GM12878 (cell line): ENCODE results near the gene ITGB8. TPM values are rescaled to one million over a fixed set of nuclear protein-coding genes. Genes with fewer than 3 reads are reported as not detected.

ENCODE experiments used
- ATAC-seq: fragments of 200-7000 bp; cut with Tn5 transposase; 3 replicates; pipeline ENCODE4 v1.9.1; 2020; ENCODE audit warnings: mild to moderate bottlenecking, moderate library complexity
- BruUV-seq: library from RNA; stranded (reverse); fragments of 400-500 nt; replicated peaks from 2 replicates; lab custom pipeline; 2021; lab: Mats Ljungman, UMichigan
- CTCF ChIA-PET: fragments of 300-600 bp; sonication (Branson Sonifier 250); formaldehyde crosslinking; extraction: SDS; loops from one replicate; lab custom pipeline; 2021; ENCODE audit warnings: inconsistent platforms; lab: Yijun Ruan, JAX
- POLR2A ChIA-PET: fragments of 350-600 bp; formaldehyde crosslinking; extraction: SDS; loops from one replicate; lab custom pipeline; 2021; ENCODE audit warnings: inconsistent platforms; lab: Charles Lee
- RAD21 ChIA-PET: fragments of 300-600 bp; sonication (Branson Sonifier 250); formaldehyde crosslinking; loops from one replicate; lab custom pipeline; 2023; ENCODE audit warnings: antibody characterized with exemption; ENCODE audit not compliant: unreplicated experiment; lab: Charles Lee
- SMC1A ChIA-PET: fragments of 300-600 bp; sonication (Branson Sonifier 250); formaldehyde crosslinking; loops from one replicate; lab custom pipeline; 2023; ENCODE audit not compliant: unreplicated experiment, uncharacterized antibody; lab: Charles Lee
- DNase-seq: peaks from one replicate; pipeline ENCODE4 v3.0.0-alpha.2; 2011; ENCODE audit warnings: low read depth, low spot score
- FAIRE-seq: peaks from 3 replicates; lab custom pipeline; 2011; peaks lifted over from hg19 to GRCh38; lab: Jason Lieb, UNC
- H2AFZ ChIP-seq: 2 replicates; pipeline ENCODE4 v1.6.0; 2011; ENCODE audit warnings: low read depth, low read length, control low read depth; ENCODE audit not compliant: control insufficient read depth
- H3K27ac ChIP-seq: 2 replicates; pipeline ENCODE4 v1.5.1; 2011; ENCODE audit warnings: control low read depth; ENCODE audit not compliant: control insufficient read depth, insufficient read depth
- H3K27me3 ChIP-seq, 2 experiments: replicated peaks in 1 of 2; 2 replicates each; pipeline versions ENCODE4 v1.6.0 to v1.6.1; 2011; ENCODE audit warnings: low read length in 1 of 2; ENCODE audit not compliant: control insufficient read depth in 2 of 2, insufficient read depth in 2 of 2
- H3K36me3 ChIP-seq, 2 experiments: 2 replicates each; pipeline ENCODE4 v1.5.1; 2011; ENCODE audit warnings: low read length in 1 of 2; ENCODE audit not compliant: control insufficient read depth in 2 of 2, insufficient read depth in 2 of 2
- H3K4me1 ChIP-seq: 2 replicates; pipeline ENCODE4 v1.6.1; 2011; ENCODE audit warnings: mild to moderate bottlenecking, low read length, moderate library complexity, mixed read lengths; ENCODE audit not compliant: control insufficient read depth, insufficient read depth
- H3K4me2 ChIP-seq: 2 replicates; pipeline ENCODE4 v1.6.0; 2011; ENCODE audit warnings: control low read depth; ENCODE audit not compliant: control insufficient read depth, insufficient read depth
- H3K4me3 ChIP-seq: fragments of 200-600 bp; sonication (generic); 2 replicates; pipeline ENCODE4 v1.5.1; 2016
- H3K79me2 ChIP-seq: 2 replicates; pipeline ENCODE4 v1.6.0; 2011; ENCODE audit warnings: low read length; ENCODE audit not compliant: control insufficient read depth, insufficient read depth
- H3K9ac ChIP-seq: 2 replicates; pipeline ENCODE4 v1.8.0; 2011; ENCODE audit warnings: low read length, control low read depth, mixed read lengths; ENCODE audit not compliant: control insufficient read depth, insufficient read depth
- H3K9me3 ChIP-seq: replicated peaks from 3 replicates; pipeline ENCODE4 v1.5.1; 2011; ENCODE audit warnings: mild to moderate bottlenecking, low read length; ENCODE audit not compliant: control insufficient read depth, insufficient read depth
- H4K20me1 ChIP-seq: 2 replicates; pipeline ENCODE4 v1.6.0; 2011; ENCODE audit not compliant: control insufficient read depth, insufficient read depth
- BHLHE40 ChIP-seq, 2 experiments: fragments of 450-650 bp in 1 of 2; IDR thresholded peaks; 2 replicates each; pipeline ENCODE4 v1.6.1; 2011 to 2017; ENCODE audit warnings: low read depth in 2 of 2, borderline replicate concordance in 1 of 2, improper control_type of control experiment in 1 of 2, low read length in 1 of 2, mild to moderate bottlenecking in 1 of 2
- HCFC1 ChIP-seq: fragments of 150-350 bp; IDR thresholded peaks from 2 replicates; pipeline ENCODE4 v1.6.1; 2014; ENCODE audit warnings: low read length
- POLR2AphosphoS5 ChIP-seq: IDR thresholded peaks from 2 replicates; pipeline ENCODE4 v1.6.1; 2011; ENCODE audit warnings: mild to moderate bottlenecking, low read length, inconsistent platforms
- RB1 ChIP-seq: fragments of 450-650 bp; formaldehyde crosslinking; IDR thresholded peaks from 2 replicates; pipeline ENCODE4 v1.6.1; 2017; ENCODE audit warnings: mild to moderate bottlenecking, borderline replicate concordance
- SIX5 ChIP-seq: IDR thresholded peaks from 2 replicates; pipeline ENCODE4 v1.6.1; 2011; ENCODE audit warnings: mild to moderate bottlenecking, low read depth, low read length, moderate library complexity; ENCODE audit not compliant: severe bottlenecking
- TBL1XR1 ChIP-seq: IDR thresholded peaks from 2 replicates; pipeline ENCODE4 v1.6.1; 2012; ENCODE audit warnings: low read depth, low read length, improper control_type of control experiment
- TCF12 ChIP-seq: IDR thresholded peaks from 2 replicates; pipeline ENCODE4 v1.6.1; 2011; ENCODE audit warnings: low read depth, mild to moderate bottlenecking, low read length
- WGBS: methylation state at CpG from one replicate; pipeline ENCODE4 v1.1.6; 2016; ENCODE audit warnings: low lambda C conversion rate; ENCODE audit not compliant: insufficient replicate concordance, insufficient coverage; ENCODE audit errors: missing lambda C conversion rate; 5-methylcytosine and 5-hydroxymethylcytosine counted together
- in situ Hi-C: fragments of 300-500 bp; cut with MboI; formaldehyde crosslinking; loops from 9 replicates; pipeline ENCODE4 v1.14.3; 2018; ENCODE audit warnings: mixed read lengths
- intact Hi-C: fragments of 100-400 bp; cut with micrococcal nuclease; formaldehyde crosslinking; loops from one replicate; pipeline ENCODE4 v1.14.2; 2022; ENCODE audit not compliant: unreplicated experiment
- polyA plus RNA-seq, 11 experiments: library from polyadenylated mRNA; depleted of rRNA in 4 of 11; unstranded in 6 of 11; stranded (reverse) in 5 of 11; fragments of >200 nt; fragmentation: Nextera tagmentation in 4 of 11; fragmentation: Illumina TruSeq in 1 of 11; extraction: Ambion mirVana in 4 of 11; extraction: Trizol in 1 of 11; gene quantifications; 1 replicate in 1 of 11; 2 replicates in 10 of 11; pipeline versions ENCODE4 v1.2.1 to v1.2.3, GENCODE V29; 2011 to 2016; ENCODE audit warnings: inconsistent platforms in 2 of 11, missing spikeins in 2 of 11, low read depth in 1 of 11
- total RNA-seq, 4 experiments: library from RNA; depleted of rRNA in 3 of 4; stranded (reverse); fragments of >200 nt in 3 of 4; fragmentation: Illumina TruSeq in 1 of 4; extraction: Trizol in 1 of 4; gene quantifications; 2 replicates each; pipeline versions ENCODE4 v1.2.1 to v1.2.3, GENCODE V29; 2013 to 2021
- TF ChIP-seq, protein P1 (sequence below): fragments of 450-650 bp; IDR thresholded peaks from 2 replicates; pipeline ENCODE4 v1.6.1; 2017; ENCODE audit warnings: mild to moderate bottlenecking, moderate library complexity

The ITGB8 gene
- total and polyA plus RNA-seq, 10 of the 15 experiments (the other 5 are each of a cell fraction or from before 2014, with no cell fraction given) = 0.37 to 26.2 (median 1.5) TPM

DNA sequence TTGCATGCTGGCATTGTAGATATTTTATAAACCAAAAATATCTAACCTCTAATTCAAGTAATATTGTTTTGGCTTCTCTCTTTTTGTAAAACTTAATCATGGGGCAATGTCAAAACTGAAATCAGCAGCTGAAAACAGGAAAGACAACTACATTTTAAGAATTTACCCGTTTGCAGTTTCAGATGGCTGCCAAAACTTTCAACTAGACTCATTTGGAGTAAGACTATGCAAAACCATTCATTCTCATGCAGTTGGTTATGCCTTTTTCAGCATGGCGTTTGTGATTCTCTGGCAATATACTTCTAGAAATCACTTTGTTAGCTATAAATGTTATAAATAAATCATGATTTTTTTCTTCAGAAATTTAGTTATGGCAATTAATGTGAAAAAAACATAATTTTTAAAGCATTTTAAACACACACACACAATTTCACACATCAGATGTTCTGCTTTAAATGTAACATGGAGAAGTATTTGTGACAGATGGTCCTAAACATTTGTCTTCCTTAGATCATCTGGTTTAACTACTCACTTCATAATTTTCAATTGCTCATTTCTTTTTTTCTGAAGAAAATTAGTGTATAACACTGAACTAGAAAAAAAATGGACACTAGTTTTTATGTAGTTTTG, 116.4 kb downstream of the ITGB8 start:
- Histone ChIP-seq H3K9me3 (peaks cover 3% of the 10 kb centered on the region; the same call in 1 of the 3 replicates), H4K20me1 (no peaks in the 10 kb centered on the region), H3K36me3 (no peaks in the 10 kb centered on the region), H3K27me3 (no peaks in the 10 kb centered on the region), H3K79me2 (no peaks in the 10 kb centered on the region), H3K4me3 (no peak overlapping the region), H3K4me1 (peaks cover 8% of the 10 kb centered on the region), H3K9ac (no peak overlapping the region), H2AFZ (no peak overlapping the region), H3K4me2 (peak overlapping the region; percentile 25; the same call in 1 of the 2 replicates), H3K27ac (no peak overlapping the region)
- FAIRE-seq = peak; percentile 57
- CTCF ChIA-PET = interaction anchor here (0.7 kb wide), 1 partner anchor 465 kb away, joined by 3 read pairs; no protein-coding TSS in a partner anchor
- SMC1A ChIA-PET = no interaction called here
- RAD21 ChIA-PET = no interaction called here
- WGBS = 3% methylated on average over 2 of the region's 2 CpGs
- no TSS peak for BruUV-seq
- intact Hi-C loops (loop anchor here (10.0 kb wide), 1 partner anchor 702 kb away; no protein-coding TSS in a partner anchor), in situ Hi-C loops (no loop called here)
- POLR2A ChIA-PET = no interaction called here
- no peak for TF ChIP-seq BHLHE40 (IDR thresholded peaks at IDR 0.05; ENCODE audit: borderline replicate concordance in 1 of 2, low read depth in 2 of 2, low read length in 1 of 2)
- no peak for TF ChIP-seq TBL1XR1
- peak; percentile 23 for DNase-seq
- ATAC-seq = peak; percentile 81

DNA sequence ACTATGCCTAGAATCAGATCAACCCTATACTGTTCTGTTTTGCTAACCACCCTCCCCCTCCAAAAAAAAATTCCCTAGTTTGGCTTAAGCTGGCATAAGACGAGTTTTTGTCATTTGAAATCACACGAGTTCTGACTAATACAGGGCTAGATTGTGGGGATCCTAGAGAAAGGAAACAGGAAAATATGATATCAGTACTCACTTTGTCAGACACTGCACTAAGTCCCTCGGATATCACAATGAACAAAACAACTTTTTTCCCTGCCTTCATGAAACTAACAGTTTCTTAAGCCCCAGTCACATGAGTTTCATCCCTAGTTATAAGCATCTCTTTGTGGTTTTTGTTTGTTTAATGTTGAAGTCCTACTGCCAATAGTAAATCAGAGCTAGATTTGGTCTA, 118.5 kb downstream of the ITGB8 start:
- POLR2A ChIA-PET = no interaction called here
- in situ Hi-C loops = no loop called here
- Histone ChIP-seq H3K79me2 (no peaks in the 10 kb centered on the region), H3K4me1 (peaks cover 8% of the 10 kb centered on the region), H3K27me3 (no peaks in the 10 kb centered on the region), H3K27ac (no peak overlapping the region), H2AFZ (no peak overlapping the region; the same call in 1 of the 2 replicates), H4K20me1 (no peaks in the 10 kb centered on the region), H3K9me3 (peaks cover 3% of the 10 kb centered on the region; the same call in 1 of the 3 replicates)
- SMC1A ChIA-PET = interaction anchor here (1.3 kb wide), 1 partner anchor 148 kb away, joined by 3 read pairs; no protein-coding TSS in a partner anchor
- CTCF ChIA-PET = interaction anchor here (2.7 kb wide), 1 partner anchor 8 kb away, joined by 13 read pairs; no protein-coding TSS in a partner anchor
- ATAC-seq (peak; percentile 33), FAIRE-seq (no peak)
- no peak for TF ChIP-seq POLR2AphosphoS5
- no peak for TF ChIP-seq HCFC1
- TF ChIP-seq, protein P1, sequence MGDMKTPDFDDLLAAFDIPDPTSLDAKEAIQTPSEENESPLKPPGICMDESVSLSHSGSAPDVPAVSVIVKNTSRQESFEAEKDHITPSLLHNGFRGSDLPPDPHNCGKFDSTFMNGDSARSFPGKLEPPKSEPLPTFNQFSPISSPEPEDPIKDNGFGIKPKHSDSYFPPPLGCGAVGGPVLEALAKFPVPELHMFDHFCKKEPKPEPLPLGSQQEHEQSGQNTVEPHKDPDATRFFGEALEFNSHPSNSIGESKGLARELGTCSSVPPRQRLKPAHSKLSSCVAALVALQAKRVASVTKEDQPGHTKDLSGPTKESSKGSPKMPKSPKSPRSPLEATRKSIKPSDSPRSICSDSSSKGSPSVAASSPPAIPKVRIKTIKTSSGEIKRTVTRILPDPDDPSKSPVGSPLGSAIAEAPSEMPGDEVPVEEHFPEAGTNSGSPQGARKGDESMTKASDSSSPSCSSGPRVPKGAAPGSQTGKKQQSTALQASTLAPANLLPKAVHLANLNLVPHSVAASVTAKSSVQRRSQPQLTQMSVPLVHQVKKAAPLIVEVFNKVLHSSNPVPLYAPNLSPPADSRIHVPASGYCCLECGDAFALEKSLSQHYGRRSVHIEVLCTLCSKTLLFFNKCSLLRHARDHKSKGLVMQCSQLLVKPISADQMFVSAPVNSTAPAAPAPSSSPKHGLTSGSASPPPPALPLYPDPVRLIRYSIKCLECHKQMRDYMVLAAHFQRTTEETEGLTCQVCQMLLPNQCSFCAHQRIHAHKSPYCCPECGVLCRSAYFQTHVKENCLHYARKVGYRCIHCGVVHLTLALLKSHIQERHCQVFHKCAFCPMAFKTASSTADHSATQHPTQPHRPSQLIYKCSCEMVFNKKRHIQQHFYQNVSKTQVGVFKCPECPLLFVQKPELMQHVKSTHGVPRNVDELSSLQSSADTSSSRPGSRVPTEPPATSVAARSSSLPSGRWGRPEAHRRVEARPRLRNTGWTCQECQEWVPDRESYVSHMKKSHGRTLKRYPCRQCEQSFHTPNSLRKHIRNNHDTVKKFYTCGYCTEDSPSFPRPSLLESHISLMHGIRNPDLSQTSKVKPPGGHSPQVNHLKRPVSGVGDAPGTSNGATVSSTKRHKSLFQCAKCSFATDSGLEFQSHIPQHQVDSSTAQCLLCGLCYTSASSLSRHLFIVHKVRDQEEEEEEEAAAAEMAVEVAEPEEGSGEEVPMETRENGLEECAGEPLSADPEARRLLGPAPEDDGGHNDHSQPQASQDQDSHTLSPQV = no peak
- TF ChIP-seq TCF12 = no peak
- TF ChIP-seq RB1 = no peak
- TF ChIP-seq SIX5 = no peak
- TF ChIP-seq, all 136 proteins: peak for 0
- Histone ChIP-seq H3K4me3 (no peak overlapping the region), H3K9ac (no peak overlapping the region), H3K36me3 (no peaks in the 10 kb centered on the region), H3K4me2 (no peak overlapping the region)
- RAD21 ChIA-PET = no interaction called here
- no peak for DNase-seq
- intact Hi-C loops = loop anchor here (10.0 kb wide), 1 partner anchor 704 kb away; no protein-coding TSS in a partner anchor
- WGBS = 10% methylated on average over 3 of the region's 3 CpGs
- no TSS peak for BruUV-seq
